CD4-positive, alpha-beta T cell treated with Interleukin-21 for 1 hour (primary cell): ENCODE results near the gene PLIN1.

Experiments
- DNase-seq: peaks from one replicate; pipeline ENCODE4 v3.0.0-alpha.2; 2020

PLIN1 gene

DNA sequence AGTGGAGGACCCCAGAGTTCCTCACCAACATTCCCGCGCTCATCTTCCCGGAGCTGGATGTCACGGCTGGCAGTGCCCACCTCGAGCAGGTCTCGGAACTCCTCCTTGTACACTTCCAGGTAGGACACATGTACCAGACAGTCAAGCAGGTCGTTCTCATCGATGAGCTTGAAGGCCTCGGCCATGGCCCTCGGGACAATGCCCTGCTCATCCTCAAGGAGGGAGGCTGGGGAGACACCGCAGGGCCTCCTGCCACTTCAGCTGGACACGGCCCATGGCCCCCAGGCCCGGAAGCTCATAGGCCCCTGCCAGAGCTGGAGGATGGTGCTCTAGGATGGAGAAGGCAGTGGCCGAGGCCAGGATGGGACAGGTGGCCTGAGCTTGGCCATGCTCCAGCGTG is 29.5 kb downstream of the PLIN1 start:
- DNase-seq = no peak

DNA sequence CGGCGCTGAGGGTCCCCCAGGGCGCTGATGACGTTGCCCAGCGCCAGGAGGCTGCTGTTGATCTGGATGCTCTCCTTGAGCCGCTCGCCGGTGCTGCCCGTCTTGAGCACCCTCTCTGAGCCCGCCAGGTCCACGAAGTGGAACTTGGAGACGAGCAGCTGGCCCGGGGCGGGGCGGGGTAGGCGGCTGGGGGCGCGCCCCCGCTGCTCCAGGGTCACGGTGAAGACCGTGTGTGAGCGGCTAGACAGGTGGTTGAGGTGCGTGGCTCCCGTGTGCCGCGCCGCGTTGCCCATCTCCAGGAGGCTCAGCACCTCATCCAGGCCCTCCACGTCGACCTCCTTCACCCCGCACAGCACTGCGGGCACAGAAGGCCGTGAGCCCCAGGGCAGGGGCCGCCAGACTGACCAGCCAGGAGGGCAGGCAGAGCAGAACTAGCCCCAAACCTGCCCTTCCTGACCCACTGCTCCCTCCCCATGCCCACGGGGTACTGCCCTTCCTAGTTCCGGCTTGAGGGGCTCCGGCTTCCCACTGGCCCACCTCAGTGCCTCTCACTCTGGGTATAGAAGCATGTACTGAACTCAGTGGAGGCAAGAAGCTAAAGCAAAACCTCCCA is 30.0 kb downstream of the PLIN1 start:
- DNase-seq = no peak

DNA sequence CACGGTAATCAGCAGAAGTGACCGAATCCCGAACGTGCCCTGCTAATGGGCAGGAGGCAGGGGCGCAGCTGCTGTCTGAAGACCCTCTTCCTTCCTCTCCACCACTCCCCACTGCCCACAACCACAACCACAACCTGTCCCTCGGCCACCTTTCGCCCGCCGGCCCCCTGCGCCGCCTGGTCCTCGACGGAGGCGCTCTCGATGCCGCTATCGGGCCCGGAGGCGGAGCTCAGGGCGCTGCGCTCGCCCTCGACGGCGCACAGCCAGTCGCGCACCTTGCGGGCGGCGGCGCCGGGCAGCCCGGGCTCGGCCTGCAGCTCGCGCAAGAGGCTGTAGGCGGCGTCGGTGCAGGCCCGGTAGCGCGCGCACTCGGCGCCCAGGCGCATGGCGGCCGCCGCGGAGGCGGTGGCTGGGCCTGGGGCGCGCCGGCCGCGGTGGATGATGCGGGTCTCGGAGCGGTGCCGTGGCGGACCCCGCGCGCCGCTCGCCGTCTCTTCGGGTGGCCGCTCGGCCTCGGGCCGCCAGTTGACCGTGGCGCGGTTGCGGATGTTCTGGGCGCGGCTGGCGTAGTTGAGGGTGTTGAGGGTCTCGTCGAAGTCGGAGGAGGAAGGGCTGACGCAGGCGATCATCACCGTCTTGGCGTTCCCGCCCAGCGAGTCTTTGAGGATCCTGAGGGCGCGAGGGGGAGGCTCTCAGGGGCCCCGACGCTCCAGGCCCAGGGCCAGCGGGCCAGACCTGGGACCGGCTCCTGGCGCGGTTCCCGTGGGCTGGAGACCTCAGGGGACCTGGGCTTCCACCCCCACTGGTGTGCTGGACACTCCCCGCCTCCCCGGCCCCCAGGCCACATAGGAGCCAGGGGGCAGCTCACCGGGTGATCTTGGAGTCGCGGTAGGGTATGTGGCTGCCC is 30.8 kb downstream of the PLIN1 start:
- no peak for DNase-seq

DNA sequence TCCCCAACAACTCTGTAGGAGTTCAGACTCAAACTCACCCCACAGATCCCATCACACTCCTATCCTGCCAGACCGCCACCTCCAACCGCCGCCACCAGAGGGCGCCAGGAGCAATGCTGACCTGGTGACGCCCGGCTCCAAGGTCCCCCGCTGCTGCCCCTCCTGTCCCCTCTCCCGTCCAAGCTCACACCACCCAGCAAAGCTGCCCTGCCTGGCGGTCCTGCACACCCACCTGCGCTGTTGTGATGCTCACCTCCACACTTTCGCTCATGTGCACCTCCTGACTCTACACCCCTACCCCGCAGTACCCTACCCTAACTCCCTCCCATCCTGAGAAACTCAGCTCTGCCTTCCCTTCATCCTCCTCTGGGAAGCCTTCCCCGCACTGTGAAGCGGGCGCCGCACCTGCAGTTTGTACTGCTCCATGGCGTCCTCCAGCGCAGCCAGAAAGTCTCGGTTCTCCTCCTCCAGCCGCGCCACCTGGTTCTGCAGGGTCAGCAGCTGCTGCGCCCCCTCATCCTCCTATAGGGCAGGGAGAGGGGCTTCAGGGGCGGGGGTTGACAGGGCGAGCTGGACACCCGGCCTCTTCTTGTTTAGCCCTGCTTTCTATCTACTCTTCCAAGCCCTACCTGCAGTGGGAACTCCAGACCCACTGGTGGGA is 31.8 kb downstream of the PLIN1 start:
- DNase-seq = peak; percentile 37

DNA sequence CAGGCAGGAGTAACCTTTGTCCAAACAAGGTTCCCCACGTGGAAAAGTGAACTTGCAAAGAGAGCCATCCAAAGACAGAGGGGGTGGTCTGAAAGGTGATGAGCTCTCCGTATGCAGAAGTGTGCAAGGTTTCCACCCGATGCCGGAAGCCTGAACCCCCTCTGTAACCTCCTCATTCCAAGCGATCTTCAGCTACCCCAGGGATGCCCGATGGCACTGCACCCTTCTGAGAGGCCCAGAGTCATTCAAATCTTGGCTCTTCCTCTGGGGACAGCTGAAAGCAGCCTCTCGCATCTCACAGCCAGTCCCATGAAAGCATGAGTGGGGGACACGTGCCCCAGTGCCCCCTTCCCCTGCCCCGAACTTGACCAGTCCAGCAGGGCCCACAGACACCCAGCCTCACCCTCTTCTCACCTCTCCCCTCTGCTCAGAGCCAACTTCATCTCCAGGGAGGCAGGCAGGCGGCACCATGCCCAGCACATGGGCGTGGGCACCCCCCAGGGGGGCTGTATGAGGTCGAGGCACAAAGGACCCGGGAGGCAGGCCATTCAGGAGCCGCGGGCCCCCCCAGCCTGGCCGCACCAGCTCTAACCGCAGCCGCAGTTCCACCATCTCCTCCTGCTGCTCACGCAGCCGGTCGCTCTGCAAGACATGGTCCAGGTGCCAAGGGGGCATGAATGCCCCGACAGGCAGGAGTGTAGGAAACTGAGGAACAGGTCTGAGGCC is 32.6 kb downstream of the PLIN1 start:
- no peak for DNase-seq

DNA sequence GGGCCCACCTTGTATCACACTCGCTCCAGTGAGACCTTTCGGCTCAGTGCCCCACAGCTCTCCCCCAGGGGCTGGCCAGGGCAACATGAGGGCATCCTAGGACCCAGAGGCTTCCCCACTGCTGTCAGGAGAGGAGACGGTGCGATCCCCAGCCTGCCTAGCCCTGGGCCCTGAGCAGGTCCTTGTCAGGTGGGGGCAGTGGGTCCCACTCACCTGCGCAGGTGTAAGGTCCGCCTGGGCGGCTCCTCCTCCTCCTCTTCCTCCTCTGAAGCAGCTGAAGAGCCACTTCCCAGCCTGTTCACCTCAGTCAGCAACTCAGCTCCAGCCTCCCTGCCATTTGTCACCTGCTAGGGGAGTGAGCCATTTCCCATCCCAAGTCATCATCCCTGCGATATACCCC is 33.5 kb downstream of the PLIN1 start:
- DNase-seq = no peak

DNA sequence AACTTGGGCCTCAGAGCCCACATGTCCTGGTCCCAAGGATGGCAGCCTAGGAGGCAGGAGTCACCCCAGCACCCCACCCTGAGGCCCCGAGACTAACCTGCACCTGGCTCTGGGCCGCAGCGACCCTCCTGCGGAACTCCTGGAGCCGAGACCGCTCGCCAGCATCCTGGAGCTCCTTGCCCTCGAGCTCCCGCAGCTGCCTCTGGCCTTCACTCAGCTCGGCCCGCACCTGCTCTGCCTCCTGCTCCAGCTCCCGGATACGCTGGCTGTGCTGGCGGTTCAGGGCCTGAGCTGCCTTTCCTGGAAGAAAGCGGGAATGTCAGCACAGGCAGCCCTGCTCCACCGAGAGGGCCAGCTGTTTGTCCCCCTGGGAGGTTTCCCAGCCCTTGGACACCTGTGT is 37.1 kb downstream of the PLIN1 start:
- no peak for DNase-seq

DNA sequence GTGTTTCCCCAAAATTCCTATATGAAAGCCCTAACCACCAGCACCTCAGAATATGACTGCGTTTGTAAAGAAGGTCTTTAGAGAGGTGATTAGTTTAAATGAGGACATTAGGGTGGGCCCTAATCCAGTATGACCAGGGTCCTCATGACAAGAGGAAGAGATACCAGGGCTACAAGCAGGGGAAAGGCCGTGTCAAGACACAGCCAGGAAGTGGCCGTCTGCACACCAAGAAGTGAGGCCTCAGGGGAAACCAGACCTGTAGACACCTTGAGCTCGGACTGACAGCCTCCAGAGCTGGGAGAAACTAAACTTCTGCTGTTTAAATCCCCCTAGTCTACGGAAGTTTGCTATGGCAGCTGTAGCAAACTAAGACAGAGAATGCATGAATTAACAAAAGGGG is 38.1 kb downstream of the PLIN1 start:
- DNase-seq = no peak

DNA sequence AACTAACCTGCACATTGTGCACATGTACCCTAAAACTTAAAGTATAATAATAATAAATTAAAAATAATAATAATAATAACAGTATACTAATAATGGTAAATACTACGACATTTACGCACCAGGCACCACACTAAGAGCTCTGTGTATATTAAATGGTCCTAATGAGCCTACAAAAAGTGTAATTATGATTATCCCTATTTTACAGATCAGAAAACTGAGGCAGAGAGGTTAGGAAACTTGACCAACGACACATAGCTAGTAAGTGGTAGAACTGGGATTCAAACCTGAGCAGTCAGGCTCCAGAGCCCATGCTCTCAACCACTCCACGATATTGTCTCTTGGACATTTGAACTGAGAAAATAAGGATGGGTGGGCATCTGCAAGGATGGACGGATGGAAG is 38.9 kb downstream of the PLIN1 start:
- no peak for DNase-seq

DNA sequence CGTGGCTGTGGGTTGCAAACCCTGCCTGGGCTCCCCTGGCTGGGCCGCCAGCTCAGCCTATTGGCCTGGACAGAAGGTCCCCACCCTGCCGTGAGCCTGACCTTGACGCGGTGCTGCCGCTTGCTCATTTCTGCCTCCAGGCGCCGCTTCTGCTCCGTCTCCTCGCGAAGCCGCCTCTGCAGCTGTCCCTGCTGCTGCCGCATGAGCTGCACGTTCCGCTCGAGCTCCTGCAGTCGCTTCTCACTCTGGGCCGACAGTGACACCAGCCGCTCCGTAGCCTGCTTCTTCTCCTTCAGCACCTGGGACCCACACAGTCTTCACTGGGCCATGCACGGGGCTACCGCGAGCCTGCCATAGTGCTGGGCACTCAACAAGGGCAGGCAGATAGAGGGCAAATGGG is 45.6 kb downstream of the PLIN1 start:
- DNase-seq = no peak

DNA sequence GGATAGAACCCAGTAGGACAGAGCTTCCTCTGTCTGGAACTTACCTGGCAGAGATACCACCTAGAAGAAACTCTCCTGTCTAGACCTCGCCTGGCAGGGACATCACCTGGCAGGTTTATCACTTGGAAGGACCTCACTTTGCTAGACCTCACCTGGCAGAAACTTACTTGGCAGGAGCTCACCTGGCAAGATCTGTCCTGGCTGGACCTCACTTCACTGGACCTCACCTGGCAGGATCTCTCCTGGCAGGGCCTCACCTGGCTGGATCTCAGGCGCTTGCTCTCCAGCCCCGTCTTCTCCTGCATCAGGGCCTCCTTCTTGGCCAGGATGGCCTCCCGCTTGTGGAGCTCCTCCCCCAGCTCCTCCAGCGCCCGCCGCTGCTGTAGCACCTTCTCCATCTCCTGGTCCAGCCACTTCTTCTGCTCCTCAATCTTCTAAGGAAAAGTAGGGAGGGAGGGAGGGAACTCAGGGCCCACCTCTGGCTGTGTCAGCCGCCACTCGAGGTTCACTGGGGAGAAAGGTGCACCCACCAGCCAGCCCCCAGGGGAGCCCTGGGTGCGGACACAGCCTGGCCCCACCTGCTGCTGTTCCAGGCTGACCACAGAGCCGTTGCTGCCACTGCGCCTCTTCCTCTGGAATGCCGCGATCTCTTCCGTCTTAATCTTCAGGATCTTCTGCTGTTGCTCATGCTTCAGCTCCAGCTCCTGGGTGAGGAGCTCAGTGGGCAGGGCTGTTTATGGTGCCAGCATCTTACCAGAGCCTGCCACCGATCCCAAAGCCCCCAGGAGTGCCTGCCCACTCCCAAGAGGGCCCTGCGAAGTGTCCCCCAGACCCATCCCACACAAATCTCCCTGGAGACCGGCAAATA is 46.4 kb downstream of the PLIN1 start:
- DNase-seq = no peak

DNA sequence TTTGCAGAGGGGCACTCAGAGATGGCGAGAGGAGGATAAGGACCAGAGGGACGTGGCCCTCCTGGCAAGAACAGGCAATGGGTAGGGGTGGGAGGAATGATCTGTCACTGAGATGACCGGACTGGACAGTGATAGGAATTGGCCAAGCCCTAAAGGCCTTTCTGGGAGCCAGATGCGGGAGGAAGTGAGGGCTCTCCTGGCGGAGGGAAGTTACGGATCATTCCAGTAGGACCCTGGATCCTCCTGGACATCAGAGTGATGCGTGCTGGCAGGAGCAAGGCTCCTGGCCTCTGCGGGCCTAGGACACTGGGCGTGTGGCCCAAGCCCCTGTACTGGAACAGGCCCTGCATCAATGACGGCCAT is 47.3 kb downstream of the PLIN1 start:
- no peak for DNase-seq

DNA sequence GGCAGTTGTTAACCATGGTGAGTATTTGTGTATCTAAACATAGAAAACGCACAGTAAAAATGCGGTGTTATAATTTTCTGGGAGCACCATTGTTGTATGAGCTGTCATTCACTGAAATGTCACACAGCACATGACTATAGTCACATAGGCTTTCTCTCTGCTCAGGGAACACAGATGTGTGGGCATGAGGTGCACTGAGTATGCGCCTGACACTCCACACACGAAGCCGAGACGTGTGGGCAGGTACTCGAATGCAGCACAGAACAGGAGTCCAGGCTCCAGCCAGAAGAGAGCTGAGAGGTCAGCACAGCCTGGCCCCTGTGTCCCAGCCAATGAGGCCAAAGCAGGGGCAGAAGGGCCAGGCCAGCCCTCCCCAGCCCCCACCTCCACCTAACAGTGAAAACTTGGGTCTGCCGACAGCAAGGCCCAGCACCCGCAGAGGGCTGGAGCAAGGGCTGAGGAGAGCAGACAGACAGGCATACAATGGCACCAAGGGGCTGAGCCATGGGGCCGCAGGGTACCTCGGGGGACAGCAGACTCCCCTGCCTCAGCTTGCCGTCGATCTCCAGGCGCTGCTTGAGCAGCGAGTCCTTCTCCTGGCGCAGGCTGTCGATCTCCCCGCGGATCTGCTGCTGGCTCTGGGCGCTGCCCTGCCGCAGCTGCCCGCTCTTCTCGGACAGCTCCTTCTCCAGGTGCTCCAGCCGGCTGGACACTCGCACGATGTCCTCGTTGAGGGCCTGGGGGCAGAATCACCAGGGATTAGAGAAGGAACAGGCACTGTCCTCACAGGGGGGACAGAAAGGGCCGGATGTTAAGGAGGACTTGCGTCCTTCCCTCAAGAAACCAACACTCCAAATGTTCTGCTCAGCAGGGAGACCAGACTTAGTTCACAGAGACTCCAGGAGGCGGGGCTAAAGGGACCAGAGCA is 47.9 kb downstream of the PLIN1 start:
- DNase-seq = no peak

DNA sequence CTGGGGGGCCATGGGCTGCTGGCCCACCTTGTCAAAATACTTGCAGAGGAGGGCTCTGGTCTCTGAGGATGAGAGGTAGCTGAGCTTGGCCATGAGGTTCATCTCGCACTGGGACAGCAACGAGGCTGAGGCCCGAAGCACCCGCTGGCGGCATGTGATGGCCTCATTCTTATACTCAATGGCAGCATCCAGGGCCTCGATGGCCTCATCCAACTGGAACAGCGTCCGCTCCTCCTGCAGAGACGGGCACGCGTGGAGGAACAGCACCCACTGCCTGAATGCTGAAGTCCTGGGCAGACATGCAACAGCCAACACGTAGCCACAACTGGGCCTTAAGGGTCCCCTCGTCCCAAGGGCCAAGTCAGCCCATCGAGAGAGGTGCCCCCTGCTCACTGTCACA is 48.9 kb downstream of the PLIN1 start:
- no peak for DNase-seq

DNA sequence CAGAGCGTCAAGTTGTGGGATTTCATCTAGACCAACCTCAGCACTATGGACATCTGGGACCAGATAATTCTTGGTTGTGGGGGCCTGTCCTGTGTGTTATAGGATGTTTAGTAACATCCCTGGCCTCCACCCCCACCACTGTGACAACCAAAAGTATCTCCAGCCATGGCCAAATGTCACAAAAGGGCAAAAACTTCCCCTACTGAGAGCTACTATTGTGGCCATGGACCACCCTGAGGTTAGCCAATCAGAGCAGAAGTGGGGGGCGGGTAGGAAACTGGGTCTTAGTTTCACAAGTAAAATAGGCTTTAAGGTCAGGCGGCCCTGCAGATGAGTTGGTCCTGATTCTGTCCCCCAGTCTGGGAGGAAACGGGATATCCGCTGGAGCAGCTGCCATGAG is 49.3 kb downstream of the PLIN1 start:
- DNase-seq = no peak

DNA sequence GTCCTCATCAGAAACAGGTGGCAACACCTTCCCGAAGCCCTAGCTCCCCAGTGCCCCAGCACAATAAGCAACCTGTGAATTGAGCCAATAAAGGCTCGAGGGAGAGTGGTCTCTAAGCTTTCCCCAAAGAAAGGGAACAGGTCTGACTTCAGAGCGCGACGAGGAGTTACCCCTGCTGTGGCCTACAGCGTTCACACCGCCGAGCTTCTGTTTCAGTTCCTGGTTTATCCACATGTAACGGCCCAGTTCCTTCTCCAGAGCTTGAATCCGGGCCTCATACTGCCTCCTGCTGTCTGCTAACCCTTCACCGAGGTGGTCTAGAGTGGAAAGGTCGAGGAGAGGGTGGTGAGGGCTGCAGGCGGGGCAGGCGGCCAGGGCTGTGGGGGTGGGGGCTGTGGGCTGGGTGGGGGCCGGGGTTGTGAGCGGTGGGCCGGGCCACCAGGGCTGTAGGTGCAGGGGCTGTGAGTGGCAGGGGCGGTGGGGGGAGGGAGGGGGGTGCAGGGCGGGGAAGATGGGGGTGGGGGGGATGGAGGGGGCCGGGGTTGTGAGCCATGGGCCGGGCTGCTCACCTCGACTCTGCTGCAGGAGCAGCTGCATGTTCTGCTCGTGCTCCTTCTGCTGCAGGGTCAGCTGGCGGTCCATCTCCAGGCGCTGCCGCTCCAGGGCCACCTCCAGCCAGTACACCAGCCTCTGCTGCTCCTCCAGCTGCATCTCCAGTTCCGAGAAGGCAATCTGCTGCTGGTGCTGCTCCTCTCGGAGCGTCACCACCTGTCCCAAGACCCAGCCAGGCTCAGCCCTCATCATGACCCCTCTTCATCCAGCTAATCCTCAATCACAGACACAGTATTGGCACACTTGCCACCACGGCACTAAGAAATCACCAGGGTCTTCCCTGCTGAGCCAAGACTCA is 50.1 kb downstream of the PLIN1 start:
- no peak for DNase-seq

DNA sequence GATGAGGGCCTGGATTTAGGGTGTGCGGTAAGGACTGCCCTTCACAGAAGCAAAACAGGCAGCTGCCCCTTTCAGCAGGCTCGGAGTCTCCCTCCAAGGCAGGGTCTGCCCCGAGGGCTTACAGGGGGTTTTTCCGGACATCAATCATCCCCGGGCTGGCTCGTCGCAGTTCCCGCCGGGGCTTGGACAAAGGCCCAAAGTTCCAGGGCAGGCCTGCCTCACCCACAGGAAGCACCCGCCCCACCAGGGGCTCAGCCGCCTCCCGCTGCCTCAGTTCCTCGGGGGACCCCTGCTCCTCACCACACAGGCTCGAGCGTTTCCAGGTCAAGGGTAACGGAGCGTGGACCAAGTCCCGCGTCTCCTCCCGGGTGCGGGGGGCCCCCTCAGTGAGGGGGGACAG is 50.9 kb downstream of the PLIN1 start:
- no peak for DNase-seq

DNA sequence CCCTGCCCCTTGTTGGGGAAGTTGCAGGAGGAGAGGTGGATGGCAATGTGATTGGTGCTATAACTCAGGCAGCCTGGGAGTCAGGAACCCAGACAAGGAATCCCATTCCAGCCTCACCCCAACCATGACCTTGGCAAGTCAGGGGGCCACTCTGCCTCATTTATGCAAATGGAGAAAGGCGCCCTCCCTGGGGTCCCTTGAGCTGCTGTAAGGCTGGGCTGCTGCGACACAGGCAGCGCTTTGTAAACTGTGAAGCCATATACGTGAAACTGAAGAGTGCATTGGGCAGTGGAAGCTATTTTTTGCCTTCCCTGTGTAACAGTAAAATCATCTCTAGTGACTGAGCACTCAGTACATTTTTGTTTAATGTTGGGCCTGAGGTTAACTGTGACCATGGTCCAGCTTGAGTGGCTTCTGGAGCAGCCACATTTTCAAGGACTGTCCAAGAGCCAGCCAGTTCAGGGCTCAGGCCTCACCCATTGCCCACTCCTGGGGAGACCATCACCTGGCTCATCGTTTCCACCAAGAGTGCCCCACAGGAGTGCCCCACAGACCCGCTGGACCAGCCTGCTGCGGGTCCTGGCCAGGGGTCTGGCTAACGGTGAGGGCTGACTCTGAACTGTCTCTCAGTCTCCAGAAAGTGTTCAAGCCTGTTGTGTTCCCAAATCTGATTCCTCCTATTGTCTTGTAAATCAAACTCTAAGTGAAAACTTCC is 51.8 kb downstream of the PLIN1 start:
- DNase-seq = no peak

DNA sequence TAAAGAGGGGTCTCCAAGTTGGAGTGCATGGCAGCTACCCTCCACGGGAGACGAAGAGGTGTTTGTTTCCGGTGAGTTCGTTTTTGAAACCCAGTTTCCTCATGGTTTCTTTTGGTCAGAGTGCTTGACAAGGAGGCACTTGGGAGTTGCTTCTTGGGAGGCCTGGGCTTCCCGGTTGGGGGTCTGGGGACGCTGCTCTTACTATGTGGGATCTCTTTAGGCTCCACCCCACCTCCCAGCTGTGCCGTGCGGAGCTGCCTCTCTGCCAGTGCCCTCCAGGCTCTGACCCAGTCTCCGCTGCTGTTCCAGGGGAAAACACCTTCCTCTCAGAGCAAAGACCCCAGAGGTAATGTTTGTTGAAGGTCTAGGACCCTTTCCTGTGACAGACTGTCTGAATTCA is 53.5 kb downstream of the PLIN1 start:
- no peak for DNase-seq

DNA sequence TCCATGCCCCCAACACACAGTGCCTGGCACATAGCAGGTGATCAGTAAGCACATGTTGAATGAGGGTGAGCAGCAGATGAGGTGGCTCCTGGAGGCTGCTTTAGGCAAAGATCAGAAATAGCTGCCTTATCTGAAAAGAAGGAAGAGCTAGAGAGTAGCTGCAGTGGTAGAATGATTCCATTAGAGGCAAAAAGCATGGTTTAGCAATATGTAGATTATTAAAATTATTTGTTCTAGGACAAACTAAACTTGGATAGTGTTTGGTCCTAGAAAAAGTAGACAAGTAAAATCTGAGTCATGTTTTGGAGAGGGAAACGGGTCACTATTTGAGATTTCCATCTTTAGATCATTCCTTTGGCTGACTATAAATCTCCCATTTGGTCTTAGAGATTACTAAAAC is 56.0 kb downstream of the PLIN1 start:
- no peak for DNase-seq
